GM19463 (cell line): Measurements from ENCODE around the gene IL15RA.
"Not testable (repeated sequence)": the region's sequence is repeated elsewhere in the genome, so short reads cannot be mapped to it uniquely, and the experiment has no call there.

ENCODE experiments used
- ATAC-seq: cut with Tn5 transposase; IDR thresholded peaks from one replicate; pipeline ENCODE4 v1.9.1; 2021; ENCODE audit warnings: mild to moderate bottlenecking, moderate library complexity; ENCODE audit not compliant: unreplicated experiment

Gene IL15RA

GRCh38 chr10:5933909-5934546 is 43.3 kb downstream of the IL15RA start:
- no peak for ATAC-seq

DNA sequence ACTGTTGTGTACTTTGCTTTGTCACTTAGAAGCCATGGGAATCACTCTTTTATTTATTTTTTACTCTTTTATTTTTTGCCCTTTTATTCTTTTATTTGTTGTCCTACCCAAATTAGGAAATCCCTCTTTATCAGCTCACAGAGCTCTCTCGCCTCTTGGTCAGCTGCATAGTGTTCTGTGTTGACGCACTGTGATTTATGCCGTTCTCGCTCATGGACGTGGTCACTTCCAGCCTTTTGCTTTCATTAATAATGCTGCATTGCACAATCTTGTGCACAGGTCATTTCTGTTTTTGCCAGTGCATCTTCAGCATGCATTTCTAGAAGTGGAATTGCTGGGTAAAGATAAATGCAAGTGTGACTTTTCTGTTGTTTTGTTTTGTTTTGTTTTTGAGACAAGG is 45.0 kb downstream of the IL15RA start:
- no peak for ATAC-seq

DNA sequence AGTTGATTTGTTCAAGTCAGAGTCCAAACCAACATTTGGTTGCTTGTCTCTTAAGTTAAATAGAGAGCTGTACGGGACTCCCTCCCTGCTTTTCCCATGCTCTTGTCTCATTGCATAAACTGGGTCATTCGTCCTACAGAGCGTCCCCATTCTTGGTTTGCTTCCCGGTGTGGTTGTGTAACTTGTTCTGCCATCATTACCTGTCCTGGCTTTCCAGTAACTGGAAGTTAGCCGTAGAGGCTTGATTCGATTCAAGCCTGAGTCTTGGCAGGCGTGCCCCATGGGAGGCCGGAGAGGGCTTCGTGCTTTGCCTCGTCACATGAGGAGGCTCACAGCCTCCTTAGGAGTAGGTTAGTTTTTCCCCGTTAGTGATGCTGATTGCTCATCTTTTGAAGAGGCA is 47.1 kb downstream of the IL15RA start:
- ATAC-seq, result no peak

DNA sequence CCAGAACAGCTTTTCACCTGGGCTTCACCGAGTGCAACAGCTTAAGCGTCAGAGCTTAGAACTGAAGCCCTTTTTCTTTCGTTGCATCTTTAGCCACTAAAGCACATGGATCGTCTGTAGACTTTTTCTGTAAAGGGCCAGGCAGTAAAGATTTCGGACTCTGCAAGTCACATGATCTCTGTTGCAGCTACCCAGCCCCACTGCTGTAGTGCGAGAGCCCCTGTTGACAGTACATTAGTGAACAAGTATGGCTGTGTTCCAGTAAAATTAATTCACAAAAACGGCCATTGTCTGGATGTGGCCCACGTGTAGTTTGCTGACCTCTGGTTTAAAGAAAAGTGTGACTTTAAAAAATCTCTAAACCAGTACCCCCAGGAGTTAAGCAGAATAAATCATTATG is 47.9 kb downstream of the IL15RA start:
- no peak for ATAC-seq

DNA sequence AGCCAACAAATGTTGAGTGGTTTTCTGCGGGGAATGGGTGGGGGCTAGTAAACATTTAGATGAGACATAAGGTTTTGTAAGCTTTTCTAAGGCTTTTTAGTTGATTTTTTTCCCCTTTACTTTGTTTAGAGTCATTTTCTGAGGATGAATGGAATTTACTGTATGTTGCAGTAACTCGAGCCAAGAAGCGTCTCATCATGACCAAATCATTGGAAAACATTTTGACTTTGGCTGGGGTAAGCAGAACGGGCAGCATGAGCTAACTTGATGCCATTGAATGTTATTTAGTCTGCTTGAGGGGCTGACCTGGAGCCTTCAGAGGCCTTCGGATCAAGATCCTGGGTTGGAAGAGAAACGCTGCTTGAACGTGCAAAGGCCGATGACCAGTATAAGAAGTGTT is 50.0 kb downstream of the IL15RA start:
- no peak for ATAC-seq

- ATAC-seq, result no peak
These were observed 52.5 kb downstream of the IL15RA start for GRCh38 chr10:5924889-5925288.

DNA sequence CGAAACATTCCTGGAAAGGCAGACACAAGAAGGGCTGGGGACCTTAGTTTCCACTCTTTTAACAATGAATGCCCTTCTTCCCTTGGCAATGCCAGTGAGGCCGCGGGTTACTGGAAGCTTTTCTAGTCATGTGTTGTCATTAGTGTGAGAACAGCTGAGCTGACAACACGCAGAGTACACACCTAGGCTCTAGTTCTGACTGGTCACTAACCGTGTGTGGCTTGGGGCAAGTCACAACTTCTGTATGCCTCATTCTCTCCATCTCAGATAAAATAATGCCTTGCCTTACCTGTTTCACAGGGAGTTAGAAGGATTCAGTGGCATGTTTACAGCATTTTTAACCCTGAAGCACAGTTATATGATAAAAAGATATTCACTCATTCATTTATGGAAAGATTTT is 55.6 kb downstream of the IL15RA start:
- no peak for ATAC-seq

DNA sequence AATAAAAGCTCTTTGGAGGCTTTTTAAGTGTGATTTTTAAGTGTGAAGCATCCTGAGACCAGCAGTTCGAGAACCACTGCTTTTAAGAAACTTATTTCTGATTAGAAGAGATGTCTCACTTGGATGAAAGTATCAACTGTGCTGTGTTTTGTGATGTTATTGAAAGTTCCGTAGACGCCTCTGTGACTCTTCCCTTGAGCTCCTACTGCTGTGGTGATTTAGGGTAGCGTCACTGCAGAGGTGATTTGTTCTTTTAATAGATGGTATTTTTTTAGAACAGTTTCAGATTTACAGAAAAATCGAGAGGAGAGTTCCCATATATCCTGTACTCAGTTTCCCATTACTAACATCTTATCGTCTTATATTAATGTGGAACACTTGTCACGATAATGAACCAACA is 57.8 kb downstream of the IL15RA start:
- no peak for ATAC-seq

GRCh38 chr10:5918763-5919162 is 58.6 kb downstream of the IL15RA start:
- ATAC-seq, result no peak

- ATAC-seq, result no peak
These were observed 60.0 kb downstream of the IL15RA start for GRCh38 chr10:5917305-5917704.

- ATAC-seq, result no peak
These were observed 61.9 kb downstream of the IL15RA start for GRCh38 chr10:5915451-5915850.

DNA sequence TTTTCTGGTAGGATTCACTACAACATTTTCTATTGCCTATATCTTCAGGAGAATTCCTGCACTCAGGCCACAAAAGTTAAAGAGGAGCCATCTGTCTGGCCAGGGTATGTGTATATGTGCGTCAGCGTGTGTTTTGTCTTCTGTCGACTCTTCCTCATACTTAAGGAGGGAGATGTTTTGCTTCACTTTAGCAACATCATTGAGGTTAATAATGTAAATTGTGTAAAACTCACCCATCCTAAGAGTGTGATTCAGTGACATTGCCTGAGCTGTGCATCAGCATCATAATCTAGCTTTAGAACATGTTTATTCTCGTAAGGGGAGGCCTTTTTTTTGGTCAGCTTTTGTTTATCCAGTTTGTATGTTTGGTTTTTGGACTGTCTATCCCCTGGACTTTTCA is 63.6 kb downstream of the IL15RA start:
- ATAC-seq, result no peak

DNA sequence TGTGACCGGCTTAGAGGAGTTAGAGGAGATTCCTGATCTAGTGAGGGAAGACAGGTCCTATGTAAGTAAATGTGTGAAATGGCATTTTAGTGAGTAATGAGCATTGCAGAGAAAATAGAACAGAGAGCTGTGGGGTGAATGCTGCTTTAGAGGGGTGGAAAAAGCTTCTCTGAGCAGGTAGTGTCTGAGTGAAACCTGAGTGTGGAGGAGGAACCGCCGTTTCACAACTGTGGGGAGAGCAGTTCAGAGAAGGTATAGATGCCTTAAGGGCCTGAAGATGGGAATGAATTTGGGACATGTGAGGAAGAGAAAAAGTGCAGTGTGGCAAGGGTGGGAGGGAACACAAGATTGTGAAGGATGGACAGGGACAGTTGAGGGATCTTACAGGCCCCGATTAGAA is 65.7 kb downstream of the IL15RA start:
- ATAC-seq, result no peak

DNA sequence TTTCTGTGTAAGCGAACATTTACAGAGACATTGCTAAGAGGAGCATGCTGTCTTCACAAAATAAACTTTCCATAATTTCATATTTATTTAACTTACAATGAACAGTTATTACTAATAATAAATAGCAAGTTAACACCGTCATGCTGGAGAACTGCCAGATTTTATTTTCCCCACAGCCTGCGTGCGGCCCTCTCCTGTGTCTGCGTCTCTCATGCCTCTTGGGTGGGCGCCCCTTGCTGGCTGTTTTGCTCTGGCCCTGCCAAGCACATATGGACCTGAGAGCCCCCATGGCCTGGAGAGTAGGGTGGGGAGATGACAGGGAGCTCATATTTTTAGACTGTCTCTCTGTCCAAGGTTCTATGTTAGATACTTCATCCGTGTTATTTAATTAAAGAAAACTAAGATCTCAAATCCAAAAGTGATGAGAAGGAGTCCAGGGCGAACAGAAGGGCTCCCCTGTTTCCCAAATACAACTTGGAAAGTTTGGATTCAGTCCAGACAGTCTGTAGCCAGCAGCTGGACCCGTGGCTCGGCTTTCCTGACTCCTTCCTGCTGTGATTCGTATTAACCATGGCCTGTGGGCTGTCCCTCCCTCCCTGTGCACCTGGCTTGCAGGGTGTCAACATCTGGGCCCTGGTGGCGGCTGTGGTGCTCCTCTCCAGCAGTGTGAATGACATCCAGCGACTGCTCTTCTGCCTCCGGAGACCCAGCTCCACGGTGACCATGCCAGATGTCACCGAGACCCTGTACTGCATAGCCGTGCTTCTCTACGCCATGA is 66.8 kb downstream of the IL15RA start:
- no peak for ATAC-seq

DNA sequence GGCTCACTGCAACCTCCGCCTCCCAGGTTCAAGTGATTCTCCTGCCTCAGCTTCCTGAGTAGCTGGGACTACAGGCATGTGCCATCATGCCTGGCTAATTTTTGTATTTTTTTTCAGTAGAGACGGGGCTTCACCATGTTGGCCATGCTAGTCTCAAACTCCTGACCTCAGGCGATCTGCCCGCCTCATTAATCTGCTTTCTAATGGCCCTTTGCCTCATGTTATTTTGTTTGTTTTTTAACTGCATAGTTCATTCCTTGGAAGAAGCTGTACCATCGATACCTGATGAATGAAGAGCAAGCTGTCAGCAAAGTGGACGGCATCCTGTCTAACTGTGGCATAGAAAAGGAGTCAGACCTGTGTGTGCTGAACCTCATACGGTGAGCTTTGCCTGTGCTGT is 68.7 kb downstream of the IL15RA start:
- not testable (repeated sequence) for ATAC-seq

GRCh38 chr10:5906651-5907050 is 70.7 kb downstream of the IL15RA start:
- no peak for ATAC-seq

DNA sequence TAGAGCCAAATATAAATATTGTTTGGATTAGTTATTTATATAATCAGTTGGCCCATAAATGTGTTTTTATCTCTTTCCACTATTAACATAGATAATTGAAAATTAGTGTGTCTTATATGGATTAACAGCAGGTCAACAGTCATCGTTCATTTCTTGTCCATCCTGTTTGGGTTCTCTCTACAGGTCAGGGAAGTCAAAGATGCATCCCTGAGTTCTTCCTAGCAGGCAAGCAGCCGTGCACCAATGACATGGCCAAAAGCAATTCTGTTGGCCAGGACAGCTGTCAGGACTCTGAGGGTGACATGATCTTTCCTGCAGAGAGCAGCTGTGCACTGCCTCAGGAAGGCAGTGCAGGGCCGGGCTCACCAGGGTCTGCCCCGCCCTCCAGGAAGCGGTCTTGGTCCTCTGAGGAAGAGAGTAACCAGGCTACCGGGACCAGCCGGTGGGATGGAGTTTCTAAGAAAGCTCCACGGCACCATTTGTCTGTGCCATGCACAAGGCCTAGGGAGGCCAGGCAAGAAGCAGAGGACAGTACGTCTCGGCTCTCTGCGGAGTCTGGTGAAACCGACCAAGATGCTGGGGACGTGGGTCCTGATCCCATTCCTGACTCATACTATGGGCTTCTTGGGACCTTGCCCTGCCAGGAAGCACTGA is 71.4 kb downstream of the IL15RA start:
- ATAC-seq, result no peak

- ATAC-seq, result peak; percentile 87
These were observed 73.1 kb downstream of the IL15RA start for GRCh38 chr10:5904227-5904626.

DNA sequence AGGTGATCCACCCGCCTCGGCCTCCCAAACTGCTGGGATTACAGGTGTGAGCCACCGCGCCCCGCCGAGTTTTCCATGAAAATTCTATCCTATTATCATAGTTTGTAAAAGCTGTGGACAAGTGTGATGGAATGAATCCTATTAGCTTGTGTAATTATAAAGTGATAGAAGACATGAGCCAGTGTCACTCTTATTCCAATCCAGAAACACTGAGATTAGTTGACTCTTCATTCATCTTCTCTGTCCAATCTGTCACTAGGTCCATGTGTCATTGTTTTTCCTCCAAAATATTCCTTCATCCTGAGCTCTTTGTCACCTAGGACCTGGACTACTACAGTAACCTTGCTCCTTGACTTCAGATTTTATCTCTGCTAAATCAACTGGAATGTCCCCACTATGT is 73.8 kb downstream of the IL15RA start:
- ATAC-seq, result no peak

DNA sequence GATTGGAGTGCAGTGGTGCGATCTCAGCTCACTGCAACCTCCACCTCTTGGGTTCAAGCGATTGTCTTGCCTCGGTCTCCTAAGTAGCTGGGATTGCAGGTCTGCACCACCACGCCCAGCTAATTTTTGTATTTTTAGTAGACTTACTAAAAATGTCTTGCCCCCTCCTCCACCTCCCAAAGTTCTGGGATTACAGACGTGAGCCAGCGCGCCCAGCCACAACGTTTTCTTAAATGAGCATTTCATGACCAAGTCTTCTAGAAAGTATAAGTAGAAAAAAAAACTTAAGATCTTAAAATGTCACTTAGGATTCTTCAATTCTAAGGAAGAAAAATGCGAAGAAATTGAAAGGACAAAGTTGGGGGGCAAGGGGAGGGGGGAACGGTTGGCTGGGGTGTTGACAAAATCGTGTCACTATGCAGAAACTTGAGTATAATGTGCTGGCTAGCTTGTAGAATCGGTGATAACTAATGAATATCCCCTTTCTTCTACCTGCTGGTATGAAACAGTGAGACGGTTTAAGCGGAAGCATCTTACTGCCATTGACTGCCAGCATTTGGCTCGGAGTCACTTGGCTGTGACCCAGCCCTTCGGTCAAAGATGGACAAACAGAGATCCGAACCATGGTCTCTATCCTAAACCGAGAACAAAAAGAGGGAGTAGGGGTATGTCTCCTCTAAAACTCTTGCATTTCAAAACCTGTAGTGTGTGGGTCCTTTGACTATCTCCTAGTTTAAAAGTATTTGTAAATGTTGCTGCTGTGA is 74.7 kb downstream of the IL15RA start:
- no peak for ATAC-seq
